GM23338 (cell line): ENCODE results near the gene GSTM2. TPM values are rescaled to one million over a fixed set of nuclear protein-coding genes. Genes with fewer than 3 reads are reported as not detected.

Source experiments
- ATAC-seq: fragments of 200-7000 bp; cut with Tn5 transposase; 3 replicates; pipeline ENCODE4 v1.9.1; 2020
- DNase-seq: peaks from one replicate; pipeline ENCODE4 v3.0.0-alpha.2; 2015; ENCODE audit warnings: low spot score
- H2AFZ ChIP-seq: fragments of 200-600 bp; sonication (generic); 2 replicates; pipeline ENCODE4 v1.8.0; 2016; ENCODE audit warnings: antibody characterized with exemption, mild to moderate bottlenecking, moderate library complexity
- H3F3A ChIP-seq: fragments of 200-600 bp; sonication (generic); replicated peaks from 2 replicates; pipeline ENCODE4 v1.8.0; 2017; ENCODE audit warnings: antibody characterized with exemption, mixed run types, low read depth
- H3K27ac ChIP-seq: fragments of 200-600 bp; sonication (generic); 2 replicates; pipeline ENCODE4 v1.6.1; 2016; ENCODE audit warnings: low read depth
- H3K27me3 ChIP-seq: fragments of 200-600 bp; sonication (generic); 2 replicates; pipeline ENCODE4 v1.8.0; 2016; ENCODE audit warnings: mild to moderate bottlenecking, mixed run types, moderate library complexity; ENCODE audit not compliant: insufficient read depth
- H3K36me3 ChIP-seq: fragments of 200-600 bp; sonication (generic); 2 replicates; pipeline ENCODE4 v1.8.0; 2016; ENCODE audit warnings: mild to moderate bottlenecking; ENCODE audit not compliant: insufficient read depth
- H3K4me1 ChIP-seq: fragments of 200-600 bp; sonication (generic); 2 replicates; pipeline ENCODE4 v1.8.0; 2016; ENCODE audit warnings: mild to moderate bottlenecking, moderate library complexity; ENCODE audit not compliant: insufficient read depth
- H3K4me2 ChIP-seq: fragments of 200-600 bp; sonication (generic); 2 replicates; pipeline ENCODE4 v1.7.1; 2017; ENCODE audit warnings: mixed run types
- H3K4me3 ChIP-seq: fragments of 200-600 bp; sonication (generic); 2 replicates; pipeline ENCODE4 v1.6.1; 2016; ENCODE audit warnings: mixed run types
- H3K79me2 ChIP-seq: fragments of 200-600 bp; sonication (generic); replicated peaks from 2 replicates; pipeline ENCODE4 v1.8.0; 2017; ENCODE audit warnings: mild to moderate bottlenecking; ENCODE audit not compliant: insufficient read depth
- H3K9me2 ChIP-seq: fragments of 200-600 bp; sonication (generic); 2 replicates; pipeline ENCODE4 v1.8.0; 2017; ENCODE audit not compliant: insufficient read depth
- H4K20me1 ChIP-seq: fragments of 200-600 bp; sonication (generic); replicated peaks from 2 replicates; pipeline ENCODE4 v1.8.0; 2017; ENCODE audit warnings: mild to moderate bottlenecking; ENCODE audit not compliant: insufficient read depth
- H3K27ac Mint-ChIP-seq: 2 replicates; pipeline ENCODE4 v1.8.0; 2020; ENCODE audit warnings: inconsistent platforms, mild to moderate bottlenecking, moderate library complexity, mixed read lengths
- H3K27me3 Mint-ChIP-seq: 3 replicates; pipeline ENCODE4 v1.8.0; 2022; ENCODE audit warnings: low read depth, mild to moderate bottlenecking, moderate library complexity, mixed read lengths, inconsistent platforms; ENCODE audit not compliant: insufficient read depth, poor library complexity
- H3K36me3 Mint-ChIP-seq: 3 replicates; pipeline ENCODE4 v1.8.0; 2021; ENCODE audit warnings: low read depth, mild to moderate bottlenecking, inconsistent platforms, moderate library complexity, mixed read lengths
- H3K4me1 Mint-ChIP-seq: 3 replicates; pipeline ENCODE4 v1.8.0; 2020; ENCODE audit warnings: mild to moderate bottlenecking, inconsistent platforms, mixed read lengths
- H3K4me3 Mint-ChIP-seq: 3 replicates; pipeline ENCODE4 v1.8.0; 2021; ENCODE audit warnings: moderate library complexity, mild to moderate bottlenecking, inconsistent platforms, mixed read lengths
- H3K9me3 Mint-ChIP-seq: 3 replicates; pipeline ENCODE4 v1.8.0; 2020; ENCODE audit warnings: moderate library complexity, mild to moderate bottlenecking, inconsistent platforms, mixed read lengths
- EZH2 ChIP-seq: fragments of 200-600 bp; sonication (generic); IDR thresholded peaks from one replicate; pipeline ENCODE4 v1.8.0; 2017; ENCODE audit warnings: antibody characterized with exemption, mild to moderate bottlenecking, low read depth; ENCODE audit not compliant: unreplicated experiment
- EZH2phosphoT487 ChIP-seq: fragments of 200-600 bp; sonication (generic); IDR thresholded peaks from one replicate; pipeline ENCODE4 v1.8.1; 2018; ENCODE audit warnings: antibody characterized with exemption; ENCODE audit not compliant: unreplicated experiment
- JUNB ChIP-seq: IDR thresholded peaks from one replicate; pipeline ENCODE4 v1.6.1; 2016; ENCODE audit warnings: antibody characterized with exemption; ENCODE audit not compliant: unreplicated experiment
- POLR2AphosphoS5 ChIP-seq: IDR thresholded peaks from 2 replicates; pipeline ENCODE4 v1.6.1; 2016; ENCODE audit warnings: antibody characterized with exemption, low read depth
- STAT1 ChIP-seq: IDR thresholded peaks from one replicate; pipeline ENCODE4 v1.6.1; 2016; ENCODE audit warnings: antibody characterized with exemption; ENCODE audit not compliant: unreplicated experiment
- polyA plus RNA-seq: library from polyadenylated mRNA; unstranded; fragments of >200 nt; fragmentation: Nextera tagmentation; extraction: Ambion mirVana; gene quantifications from 2 replicates; pipeline ENCODE4 v1.2.1, GENCODE V29; 2016
- total RNA-seq: library from RNA; depleted of rRNA; stranded (reverse); fragments of >200 nt; shearing (Covaris generic); gene quantifications from 2 replicates; pipeline ENCODE4 v1.2.3, GENCODE V29; 2014
- TF ChIP-seq, protein P1 (sequence below), 2 experiments: fragments of 200-600 bp in 1 of 2; sonication (generic) in 1 of 2; conservative IDR thresholded peaks; 2 replicates each; pipeline versions ENCODE4 v1.5.1 to v1.6.1; 2016 to 2017; ENCODE audit warnings: antibody characterized with exemption in 2 of 2, low read depth in 2 of 2, mild to moderate bottlenecking in 2 of 2, moderate library complexity in 1 of 2
- TF ChIP-seq, protein P2 (sequence below): fragments of 250-450 bp; sonication (Bioruptor Pico); IDR thresholded peaks from 2 replicates; pipeline ENCODE4 v1.5.0; 2020; ENCODE audit warnings: mild to moderate bottlenecking, moderate library complexity
- TF ChIP-seq, protein P3 (sequence below): IDR thresholded peaks from 2 replicates; pipeline ENCODE4 v1.6.1; 2016; ENCODE audit warnings: antibody characterized with exemption

GSTM2 gene
- total and polyA plus RNA-seq, 2 experiments from 2014 or later, result 8.9 to 16.0 TPM

DNA sequence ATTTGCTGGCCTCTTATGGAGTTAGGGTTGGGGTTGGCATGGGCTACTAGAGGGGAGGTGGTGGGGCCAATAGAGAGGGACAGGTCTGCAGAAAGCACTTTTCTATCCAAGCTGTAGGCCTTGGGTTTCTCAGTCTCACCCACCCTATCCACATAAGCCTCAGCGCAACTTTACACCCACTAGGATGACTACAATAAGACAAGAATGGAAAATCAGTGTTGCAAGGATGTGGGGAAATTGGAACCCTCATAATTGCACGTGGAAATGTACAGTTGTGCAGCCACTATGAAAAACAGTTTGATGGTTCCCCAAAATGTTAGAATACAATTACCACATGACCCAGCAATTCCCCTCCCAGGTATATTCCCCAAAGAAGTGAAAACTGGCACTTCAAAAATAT lies 26.0 kb upstream of the GSTM2 start:
- H2AFZ ChIP-seq, result no peak overlapping the region
- H4K20me1 ChIP-seq, result no peaks in the 10 kb centered on the region; the same call in 1 of the 2 replicates
- H3K36me3 ChIP-seq, result no peaks in the 10 kb centered on the region
- no peaks in the 10 kb centered on the region for H3K9me2 ChIP-seq
- Mint-ChIP-seq H3K4me3 (no peak overlapping the region), H3K9me3 (no peaks in the 10 kb centered on the region), H3K27ac (no peak overlapping the region), H3K27me3 (peaks cover 16% of the 10 kb centered on the region), H3K4me1 (peaks cover 3% of the 10 kb centered on the region), H3K36me3 (no peaks in the 10 kb centered on the region)
- no peaks in the 10 kb centered on the region for H3K79me2 ChIP-seq
- H3K4me1 ChIP-seq, result no peaks in the 10 kb centered on the region
- H3K4me3 ChIP-seq, result no peak overlapping the region
- H3K27me3 ChIP-seq, result no peaks in the 10 kb centered on the region
- ATAC-seq, result no peak
- H3F3A ChIP-seq, result 0 out of 2 replicates have a peak, but pooled peaks cover 8% of the 10 kb centered on the region
- H3K4me2 ChIP-seq, result no peak overlapping the region
- no peak overlapping the region for H3K27ac ChIP-seq
- TF ChIP-seq EZH2 (no peak), JUNB (no peak), POLR2AphosphoS5 (no peak), EZH2phosphoT487 (no peak), STAT1 (no peak)
- TF ChIP-seq, protein P1, sequence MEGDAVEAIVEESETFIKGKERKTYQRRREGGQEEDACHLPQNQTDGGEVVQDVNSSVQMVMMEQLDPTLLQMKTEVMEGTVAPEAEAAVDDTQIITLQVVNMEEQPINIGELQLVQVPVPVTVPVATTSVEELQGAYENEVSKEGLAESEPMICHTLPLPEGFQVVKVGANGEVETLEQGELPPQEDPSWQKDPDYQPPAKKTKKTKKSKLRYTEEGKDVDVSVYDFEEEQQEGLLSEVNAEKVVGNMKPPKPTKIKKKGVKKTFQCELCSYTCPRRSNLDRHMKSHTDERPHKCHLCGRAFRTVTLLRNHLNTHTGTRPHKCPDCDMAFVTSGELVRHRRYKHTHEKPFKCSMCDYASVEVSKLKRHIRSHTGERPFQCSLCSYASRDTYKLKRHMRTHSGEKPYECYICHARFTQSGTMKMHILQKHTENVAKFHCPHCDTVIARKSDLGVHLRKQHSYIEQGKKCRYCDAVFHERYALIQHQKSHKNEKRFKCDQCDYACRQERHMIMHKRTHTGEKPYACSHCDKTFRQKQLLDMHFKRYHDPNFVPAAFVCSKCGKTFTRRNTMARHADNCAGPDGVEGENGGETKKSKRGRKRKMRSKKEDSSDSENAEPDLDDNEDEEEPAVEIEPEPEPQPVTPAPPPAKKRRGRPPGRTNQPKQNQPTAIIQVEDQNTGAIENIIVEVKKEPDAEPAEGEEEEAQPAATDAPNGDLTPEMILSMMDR (conservative IDR thresholded peaks at IDR 0.05; ENCODE audit: low read depth in 2 of 2), result no peak
- TF ChIP-seq, protein P2, sequence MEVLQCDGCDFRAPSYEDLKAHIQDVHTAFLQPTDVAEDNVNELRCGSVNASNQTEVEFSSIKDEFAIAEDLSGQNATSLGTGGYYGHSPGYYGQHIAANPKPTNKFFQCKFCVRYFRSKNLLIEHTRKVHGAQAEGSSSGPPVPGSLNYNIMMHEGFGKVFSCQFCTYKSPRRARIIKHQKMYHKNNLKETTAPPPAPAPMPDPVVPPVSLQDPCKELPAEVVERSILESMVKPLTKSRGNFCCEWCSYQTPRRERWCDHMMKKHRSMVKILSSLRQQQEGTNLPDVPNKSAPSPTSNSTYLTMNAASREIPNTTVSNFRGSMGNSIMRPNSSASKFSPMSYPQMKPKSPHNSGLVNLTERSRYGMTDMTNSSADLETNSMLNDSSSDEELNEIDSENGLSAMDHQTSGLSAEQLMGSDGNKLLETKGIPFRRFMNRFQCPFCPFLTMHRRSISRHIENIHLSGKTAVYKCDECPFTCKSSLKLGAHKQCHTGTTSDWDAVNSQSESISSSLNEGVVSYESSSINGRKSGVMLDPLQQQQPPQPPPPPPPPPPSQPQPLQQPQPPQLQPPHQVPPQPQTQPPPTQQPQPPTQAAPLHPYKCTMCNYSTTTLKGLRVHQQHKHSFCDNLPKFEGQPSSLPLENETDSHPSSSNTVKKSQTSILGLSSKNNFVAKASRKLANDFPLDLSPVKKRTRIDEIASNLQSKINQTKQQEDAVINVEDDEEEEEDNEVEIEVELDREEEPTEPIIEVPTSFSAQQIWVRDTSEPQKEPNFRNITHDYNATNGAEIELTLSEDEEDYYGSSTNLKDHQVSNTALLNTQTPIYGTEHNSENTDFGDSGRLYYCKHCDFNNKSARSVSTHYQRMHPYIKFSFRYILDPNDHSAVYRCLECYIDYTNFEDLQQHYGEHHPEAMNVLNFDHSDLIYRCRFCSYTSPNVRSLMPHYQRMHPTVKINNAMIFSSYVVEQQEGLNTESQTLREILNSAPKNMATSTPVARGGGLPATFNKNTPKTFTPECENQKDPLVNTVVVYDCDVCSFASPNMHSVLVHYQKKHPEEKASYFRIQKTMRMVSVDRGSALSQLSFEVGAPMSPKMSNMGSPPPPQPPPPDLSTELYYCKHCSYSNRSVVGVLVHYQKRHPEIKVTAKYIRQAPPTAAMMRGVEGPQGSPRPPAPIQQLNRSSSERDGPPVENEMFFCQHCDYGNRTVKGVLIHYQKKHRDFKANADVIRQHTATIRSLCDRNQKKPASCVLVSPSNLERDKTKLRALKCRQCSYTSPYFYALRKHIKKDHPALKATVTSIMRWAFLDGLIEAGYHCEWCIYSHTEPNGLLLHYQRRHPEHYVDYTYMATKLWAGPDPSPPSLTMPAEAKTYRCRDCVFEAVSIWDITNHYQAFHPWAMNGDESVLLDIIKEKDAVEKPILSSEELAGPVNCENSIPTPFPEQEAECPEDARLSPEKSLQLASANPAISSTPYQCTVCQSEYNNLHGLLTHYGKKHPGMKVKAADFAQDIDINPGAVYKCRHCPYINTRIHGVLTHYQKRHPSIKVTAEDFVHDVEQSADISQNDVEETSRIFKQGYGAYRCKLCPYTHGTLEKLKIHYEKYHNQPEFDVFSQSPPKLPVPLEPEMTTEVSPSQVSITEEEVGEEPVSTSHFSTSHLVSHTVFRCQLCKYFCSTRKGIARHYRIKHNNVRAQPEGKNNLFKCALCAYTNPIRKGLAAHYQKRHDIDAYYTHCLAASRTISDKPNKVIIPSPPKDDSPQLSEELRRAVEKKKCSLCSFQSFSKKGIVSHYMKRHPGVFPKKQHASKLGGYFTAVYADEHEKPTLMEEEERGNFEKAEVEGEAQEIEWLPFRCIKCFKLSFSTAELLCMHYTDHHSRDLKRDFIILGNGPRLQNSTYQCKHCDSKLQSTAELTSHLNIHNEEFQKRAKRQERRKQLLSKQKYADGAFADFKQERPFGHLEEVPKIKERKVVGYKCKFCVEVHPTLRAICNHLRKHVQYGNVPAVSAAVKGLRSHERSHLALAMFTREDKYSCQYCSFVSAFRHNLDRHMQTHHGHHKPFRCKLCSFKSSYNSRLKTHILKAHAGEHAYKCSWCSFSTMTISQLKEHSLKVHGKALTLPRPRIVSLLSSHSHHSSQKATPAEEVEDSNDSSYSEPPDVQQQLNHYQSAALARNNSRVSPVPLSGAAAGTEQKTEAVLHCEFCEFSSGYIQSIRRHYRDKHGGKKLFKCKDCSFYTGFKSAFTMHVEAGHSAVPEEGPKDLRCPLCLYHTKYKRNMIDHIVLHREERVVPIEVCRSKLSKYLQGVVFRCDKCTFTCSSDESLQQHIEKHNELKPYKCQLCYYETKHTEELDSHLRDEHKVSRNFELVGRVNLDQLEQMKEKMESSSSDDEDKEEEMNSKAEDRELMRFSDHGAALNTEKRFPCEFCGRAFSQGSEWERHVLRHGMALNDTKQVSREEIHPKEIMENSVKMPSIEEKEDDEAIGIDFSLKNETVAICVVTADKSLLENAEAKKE, result no peak
- TF ChIP-seq, protein P3, sequence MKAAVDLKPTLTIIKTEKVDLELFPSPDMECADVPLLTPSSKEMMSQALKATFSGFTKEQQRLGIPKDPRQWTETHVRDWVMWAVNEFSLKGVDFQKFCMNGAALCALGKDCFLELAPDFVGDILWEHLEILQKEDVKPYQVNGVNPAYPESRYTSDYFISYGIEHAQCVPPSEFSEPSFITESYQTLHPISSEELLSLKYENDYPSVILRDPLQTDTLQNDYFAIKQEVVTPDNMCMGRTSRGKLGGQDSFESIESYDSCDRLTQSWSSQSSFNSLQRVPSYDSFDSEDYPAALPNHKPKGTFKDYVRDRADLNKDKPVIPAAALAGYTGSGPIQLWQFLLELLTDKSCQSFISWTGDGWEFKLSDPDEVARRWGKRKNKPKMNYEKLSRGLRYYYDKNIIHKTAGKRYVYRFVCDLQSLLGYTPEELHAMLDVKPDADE, result no peak
- DNase-seq, result no peak
